ENCODE data around the gene PHEX.

PHEX gene

DNA sequence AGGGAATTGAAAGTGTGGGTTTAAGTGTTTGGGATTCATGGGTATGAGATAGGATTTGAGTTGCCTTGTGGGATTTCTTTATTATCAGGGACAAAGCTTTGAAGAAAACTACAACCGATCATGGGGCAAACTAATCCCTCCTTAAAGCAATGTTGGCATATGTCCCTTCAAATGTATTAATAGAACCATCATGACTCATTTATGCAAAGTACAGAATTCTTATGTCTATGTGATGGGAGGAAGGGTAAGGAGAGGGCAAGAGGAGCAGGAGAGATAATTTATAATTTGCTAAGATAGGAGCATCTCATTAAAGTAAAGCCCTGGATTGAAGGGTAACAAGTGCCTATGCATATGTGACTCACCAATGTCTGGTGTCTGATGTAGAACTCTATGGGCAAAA is 94.2 kb downstream of the PHEX start:
- TF ChIP-seq GABPA (IDR thresholded peaks at IDR 0.05; ENCODE audit: low read depth) (no peak), SPI1 (IDR thresholded peaks at IDR 0.05; ENCODE audit: borderline replicate concordance, low read depth) (no peak), POLR2AphosphoS5 (IDR thresholded peaks at IDR 0.05; ENCODE audit: low read depth) (no peak)
- TF ChIP-seq, protein P1, sequence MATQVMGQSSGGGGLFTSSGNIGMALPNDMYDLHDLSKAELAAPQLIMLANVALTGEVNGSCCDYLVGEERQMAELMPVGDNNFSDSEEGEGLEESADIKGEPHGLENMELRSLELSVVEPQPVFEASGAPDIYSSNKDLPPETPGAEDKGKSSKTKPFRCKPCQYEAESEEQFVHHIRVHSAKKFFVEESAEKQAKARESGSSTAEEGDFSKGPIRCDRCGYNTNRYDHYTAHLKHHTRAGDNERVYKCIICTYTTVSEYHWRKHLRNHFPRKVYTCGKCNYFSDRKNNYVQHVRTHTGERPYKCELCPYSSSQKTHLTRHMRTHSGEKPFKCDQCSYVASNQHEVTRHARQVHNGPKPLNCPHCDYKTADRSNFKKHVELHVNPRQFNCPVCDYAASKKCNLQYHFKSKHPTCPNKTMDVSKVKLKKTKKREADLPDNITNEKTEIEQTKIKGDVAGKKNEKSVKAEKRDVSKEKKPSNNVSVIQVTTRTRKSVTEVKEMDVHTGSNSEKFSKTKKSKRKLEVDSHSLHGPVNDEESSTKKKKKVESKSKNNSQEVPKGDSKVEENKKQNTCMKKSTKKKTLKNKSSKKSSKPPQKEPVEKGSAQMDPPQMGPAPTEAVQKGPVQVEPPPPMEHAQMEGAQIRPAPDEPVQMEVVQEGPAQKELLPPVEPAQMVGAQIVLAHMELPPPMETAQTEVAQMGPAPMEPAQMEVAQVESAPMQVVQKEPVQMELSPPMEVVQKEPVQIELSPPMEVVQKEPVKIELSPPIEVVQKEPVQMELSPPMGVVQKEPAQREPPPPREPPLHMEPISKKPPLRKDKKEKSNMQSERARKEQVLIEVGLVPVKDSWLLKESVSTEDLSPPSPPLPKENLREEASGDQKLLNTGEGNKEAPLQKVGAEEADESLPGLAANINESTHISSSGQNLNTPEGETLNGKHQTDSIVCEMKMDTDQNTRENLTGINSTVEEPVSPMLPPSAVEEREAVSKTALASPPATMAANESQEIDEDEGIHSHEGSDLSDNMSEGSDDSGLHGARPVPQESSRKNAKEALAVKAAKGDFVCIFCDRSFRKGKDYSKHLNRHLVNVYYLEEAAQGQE (IDR thresholded peaks at IDR 0.05; ENCODE audit: insufficient replicate concordance, low read depth): no peak
- TF ChIP-seq, protein P2, sequence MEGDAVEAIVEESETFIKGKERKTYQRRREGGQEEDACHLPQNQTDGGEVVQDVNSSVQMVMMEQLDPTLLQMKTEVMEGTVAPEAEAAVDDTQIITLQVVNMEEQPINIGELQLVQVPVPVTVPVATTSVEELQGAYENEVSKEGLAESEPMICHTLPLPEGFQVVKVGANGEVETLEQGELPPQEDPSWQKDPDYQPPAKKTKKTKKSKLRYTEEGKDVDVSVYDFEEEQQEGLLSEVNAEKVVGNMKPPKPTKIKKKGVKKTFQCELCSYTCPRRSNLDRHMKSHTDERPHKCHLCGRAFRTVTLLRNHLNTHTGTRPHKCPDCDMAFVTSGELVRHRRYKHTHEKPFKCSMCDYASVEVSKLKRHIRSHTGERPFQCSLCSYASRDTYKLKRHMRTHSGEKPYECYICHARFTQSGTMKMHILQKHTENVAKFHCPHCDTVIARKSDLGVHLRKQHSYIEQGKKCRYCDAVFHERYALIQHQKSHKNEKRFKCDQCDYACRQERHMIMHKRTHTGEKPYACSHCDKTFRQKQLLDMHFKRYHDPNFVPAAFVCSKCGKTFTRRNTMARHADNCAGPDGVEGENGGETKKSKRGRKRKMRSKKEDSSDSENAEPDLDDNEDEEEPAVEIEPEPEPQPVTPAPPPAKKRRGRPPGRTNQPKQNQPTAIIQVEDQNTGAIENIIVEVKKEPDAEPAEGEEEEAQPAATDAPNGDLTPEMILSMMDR (IDR thresholded peaks at IDR 0.05; ENCODE audit: insufficient read depth, low read length): no peak
- H3K27me3 ChIP-seq (ENCODE audit: insufficient read depth, poor library complexity, severe bottlenecking): no peaks in the 10 kb centered on the region
- no peak overlapping the region for H3K4me3 ChIP-seq (replicated peaks; ENCODE audit: insufficient read depth, low read length)

DNA sequence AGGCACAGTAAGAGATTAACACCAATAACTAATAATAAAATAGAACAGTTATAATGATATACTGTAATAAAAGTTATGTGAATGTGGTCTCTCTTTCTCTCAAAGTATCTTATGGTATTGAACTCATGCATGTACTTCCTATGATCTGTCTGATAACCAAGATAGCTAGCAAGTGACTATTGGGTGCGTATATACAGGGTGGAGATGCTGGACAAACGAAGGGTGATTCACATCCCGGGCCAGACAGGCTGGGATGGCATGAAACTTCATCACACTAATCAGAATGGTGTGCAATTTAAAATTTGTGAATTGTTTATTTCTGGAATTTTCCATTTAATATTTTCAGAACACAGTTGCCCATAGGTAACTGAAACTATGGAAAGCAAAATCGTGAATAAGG is 96.8 kb downstream of the PHEX start:
- no peak overlapping the region for H3K27ac ChIP-seq (replicated peaks)
- no peak overlapping the region for H3K4me3 ChIP-seq (replicated peaks; ENCODE audit: insufficient read depth, low read length)
- TF ChIP-seq SPI1 (IDR thresholded peaks at IDR 0.05; ENCODE audit: borderline replicate concordance, low read depth) (no peak), POLR2AphosphoS5 (IDR thresholded peaks at IDR 0.05; ENCODE audit: low read depth) (no peak), GABPA (IDR thresholded peaks at IDR 0.05; ENCODE audit: low read depth) (no peak)
- TF ChIP-seq, protein P2 (IDR thresholded peaks at IDR 0.05; ENCODE audit: insufficient read depth, low read length): no peak
- TF ChIP-seq, protein P1 (IDR thresholded peaks at IDR 0.05; ENCODE audit: insufficient replicate concordance, low read depth): no peak
- no peaks in the 10 kb centered on the region for H3K27me3 ChIP-seq (ENCODE audit: insufficient read depth, poor library complexity, severe bottlenecking)
- DNase-seq (ENCODE audit: low read depth in 1 of 2, low spot score in 1 of 2): no peak

More for the DNA sequence above, 94.2 kb downstream of the PHEX start:
- no peak overlapping the region for H3K27ac ChIP-seq (replicated peaks)
- no peak for DNase-seq (ENCODE audit: low read depth in 1 of 2, low spot score in 1 of 2)

DNA sequence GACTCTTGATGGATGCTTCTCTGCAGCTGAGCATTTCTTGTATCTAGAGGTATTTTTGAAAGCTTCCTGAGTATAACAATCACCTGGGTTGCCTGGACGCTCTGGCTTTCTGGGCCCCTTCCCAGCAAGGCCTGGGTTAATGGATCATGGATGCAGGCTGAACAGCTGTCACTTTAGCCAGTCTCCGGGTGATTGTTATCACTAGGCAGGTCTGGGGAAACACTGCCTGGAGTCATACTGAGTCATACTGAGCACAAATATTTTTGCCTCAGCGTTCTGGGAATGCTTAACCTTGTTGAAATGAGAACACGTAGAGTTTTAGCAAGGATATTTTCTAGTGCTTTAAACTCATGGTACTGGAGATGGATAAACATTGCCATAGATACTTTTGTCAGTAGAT is 102.6 kb downstream of the PHEX start:
- TF ChIP-seq GABPA (IDR thresholded peaks at IDR 0.05; ENCODE audit: low read depth) (no peak), POLR2AphosphoS5 (IDR thresholded peaks at IDR 0.05; ENCODE audit: low read depth) (no peak), SPI1 (IDR thresholded peaks at IDR 0.05; ENCODE audit: borderline replicate concordance, low read depth) (no peak)
- TF ChIP-seq, protein P1 (IDR thresholded peaks at IDR 0.05; ENCODE audit: insufficient replicate concordance, low read depth): no peak
- TF ChIP-seq, protein P2 (IDR thresholded peaks at IDR 0.05; ENCODE audit: insufficient read depth, low read length): no peak
- H3K27ac ChIP-seq (replicated peaks): no peak overlapping the region
- H3K27me3 ChIP-seq (ENCODE audit: insufficient read depth, poor library complexity, severe bottlenecking): no peaks in the 10 kb centered on the region
- DNase-seq (ENCODE audit: low read depth in 1 of 2, low spot score in 1 of 2): no peak
- H3K4me3 ChIP-seq (replicated peaks; ENCODE audit: insufficient read depth, low read length): no peak overlapping the region
